GM23338 (cell line): ENCODE data around the gene CBFA2T2. TPM values are rescaled to one million over a fixed set of nuclear protein-coding genes. Genes with fewer than 3 reads are reported as not detected.

Experiments used
- ATAC-seq: fragments of 200-7000 bp; cut with Tn5 transposase; 3 replicates; pipeline ENCODE4 v1.9.1; 2020
- DNase-seq: peaks from one replicate; pipeline ENCODE4 v3.0.0-alpha.2; 2015; ENCODE audit warnings: low spot score
- H2AFZ ChIP-seq: fragments of 200-600 bp; sonication (generic); 2 replicates; pipeline ENCODE4 v1.8.0; 2016; ENCODE audit warnings: antibody characterized with exemption, mild to moderate bottlenecking, moderate library complexity
- H3F3A ChIP-seq: fragments of 200-600 bp; sonication (generic); replicated peaks from 2 replicates; pipeline ENCODE4 v1.8.0; 2017; ENCODE audit warnings: antibody characterized with exemption, mixed run types, low read depth
- H3K27ac ChIP-seq: fragments of 200-600 bp; sonication (generic); 2 replicates; pipeline ENCODE4 v1.6.1; 2016; ENCODE audit warnings: low read depth
- H3K27me3 ChIP-seq: fragments of 200-600 bp; sonication (generic); 2 replicates; pipeline ENCODE4 v1.8.0; 2016; ENCODE audit warnings: mild to moderate bottlenecking, mixed run types, moderate library complexity; ENCODE audit not compliant: insufficient read depth
- H3K36me3 ChIP-seq: fragments of 200-600 bp; sonication (generic); 2 replicates; pipeline ENCODE4 v1.8.0; 2016; ENCODE audit warnings: mild to moderate bottlenecking; ENCODE audit not compliant: insufficient read depth
- H3K4me1 ChIP-seq: fragments of 200-600 bp; sonication (generic); 2 replicates; pipeline ENCODE4 v1.8.0; 2016; ENCODE audit warnings: mild to moderate bottlenecking, moderate library complexity; ENCODE audit not compliant: insufficient read depth
- H3K4me2 ChIP-seq: fragments of 200-600 bp; sonication (generic); 2 replicates; pipeline ENCODE4 v1.7.1; 2017; ENCODE audit warnings: mixed run types
- H3K4me3 ChIP-seq: fragments of 200-600 bp; sonication (generic); 2 replicates; pipeline ENCODE4 v1.6.1; 2016; ENCODE audit warnings: mixed run types
- H3K79me2 ChIP-seq: fragments of 200-600 bp; sonication (generic); replicated peaks from 2 replicates; pipeline ENCODE4 v1.8.0; 2017; ENCODE audit warnings: mild to moderate bottlenecking; ENCODE audit not compliant: insufficient read depth
- H3K9me2 ChIP-seq: fragments of 200-600 bp; sonication (generic); 2 replicates; pipeline ENCODE4 v1.8.0; 2017; ENCODE audit not compliant: insufficient read depth
- H4K20me1 ChIP-seq: fragments of 200-600 bp; sonication (generic); replicated peaks from 2 replicates; pipeline ENCODE4 v1.8.0; 2017; ENCODE audit warnings: mild to moderate bottlenecking; ENCODE audit not compliant: insufficient read depth
- H3K27ac Mint-ChIP-seq: 2 replicates; pipeline ENCODE4 v1.8.0; 2020; ENCODE audit warnings: inconsistent platforms, mild to moderate bottlenecking, moderate library complexity, mixed read lengths
- H3K27me3 Mint-ChIP-seq: 3 replicates; pipeline ENCODE4 v1.8.0; 2022; ENCODE audit warnings: low read depth, mild to moderate bottlenecking, moderate library complexity, mixed read lengths, inconsistent platforms; ENCODE audit not compliant: insufficient read depth, poor library complexity
- H3K36me3 Mint-ChIP-seq: 3 replicates; pipeline ENCODE4 v1.8.0; 2021; ENCODE audit warnings: low read depth, mild to moderate bottlenecking, inconsistent platforms, moderate library complexity, mixed read lengths
- H3K4me1 Mint-ChIP-seq: 3 replicates; pipeline ENCODE4 v1.8.0; 2020; ENCODE audit warnings: mild to moderate bottlenecking, inconsistent platforms, mixed read lengths
- H3K4me3 Mint-ChIP-seq: 3 replicates; pipeline ENCODE4 v1.8.0; 2021; ENCODE audit warnings: moderate library complexity, mild to moderate bottlenecking, inconsistent platforms, mixed read lengths
- H3K9me3 Mint-ChIP-seq: 3 replicates; pipeline ENCODE4 v1.8.0; 2020; ENCODE audit warnings: moderate library complexity, mild to moderate bottlenecking, inconsistent platforms, mixed read lengths
- CREB1 ChIP-seq: fragments of 250-450 bp; sonication (Bioruptor Pico); IDR thresholded peaks from 2 replicates; pipeline ENCODE4 v1.5.0; 2020; ENCODE audit warnings: low read depth, mild to moderate bottlenecking, moderate library complexity
- CTCF ChIP-seq, 2 experiments: fragments of 200-600 bp in 1 of 2; sonication (generic) in 1 of 2; conservative IDR thresholded peaks; 2 replicates each; pipeline versions ENCODE4 v1.5.1 to v1.6.1; 2016 to 2017; ENCODE audit warnings: antibody characterized with exemption in 2 of 2, low read depth in 2 of 2, mild to moderate bottlenecking in 2 of 2, moderate library complexity in 1 of 2
- ETS1 ChIP-seq: IDR thresholded peaks from 2 replicates; pipeline ENCODE4 v1.6.1; 2016; ENCODE audit warnings: antibody characterized with exemption
- EZH2 ChIP-seq: fragments of 200-600 bp; sonication (generic); IDR thresholded peaks from one replicate; pipeline ENCODE4 v1.8.0; 2017; ENCODE audit warnings: antibody characterized with exemption, mild to moderate bottlenecking, low read depth; ENCODE audit not compliant: unreplicated experiment
- JUNB ChIP-seq: IDR thresholded peaks from one replicate; pipeline ENCODE4 v1.6.1; 2016; ENCODE audit warnings: antibody characterized with exemption; ENCODE audit not compliant: unreplicated experiment
- POLR2AphosphoS5 ChIP-seq: IDR thresholded peaks from 2 replicates; pipeline ENCODE4 v1.6.1; 2016; ENCODE audit warnings: antibody characterized with exemption, low read depth
- STAT1 ChIP-seq: IDR thresholded peaks from one replicate; pipeline ENCODE4 v1.6.1; 2016; ENCODE audit warnings: antibody characterized with exemption; ENCODE audit not compliant: unreplicated experiment
- ZNF331 ChIP-seq: fragments of 250-450 bp; sonication (Bioruptor Pico); IDR thresholded peaks from 2 replicates; pipeline ENCODE4 v1.5.0; 2020; ENCODE audit warnings: low read depth, mild to moderate bottlenecking, moderate library complexity
- ZNF462 ChIP-seq: fragments of 250-450 bp; sonication (Bioruptor Pico); IDR thresholded peaks from 2 replicates; pipeline ENCODE4 v1.5.0; 2020; ENCODE audit warnings: mild to moderate bottlenecking, moderate library complexity
- polyA plus RNA-seq: library from polyadenylated mRNA; unstranded; fragments of >200 nt; fragmentation: Nextera tagmentation; extraction: Ambion mirVana; gene quantifications from 2 replicates; pipeline ENCODE4 v1.2.1, GENCODE V29; 2016
- total RNA-seq: library from RNA; depleted of rRNA; stranded (reverse); fragments of >200 nt; shearing (Covaris generic); gene quantifications from 2 replicates; pipeline ENCODE4 v1.2.3, GENCODE V29; 2014

The CBFA2T2 gene
- total and polyA plus RNA-seq, 2 experiments from 2014 or later, result 12.7 to 15.8 TPM

GRCh38 chr20:33658929-33659328, 169.0 kb downstream of the CBFA2T2 start (continued):
- TF ChIP-seq POLR2AphosphoS5 (no peak), ZNF331 (CRISPR knock-in tag) (no peak), EZH2 (no peak), STAT1 (no peak), ETS1 (no peak)

- TF ChIP-seq ETS1, result no peak
- TF ChIP-seq JUNB, result no peak
- no peak for TF ChIP-seq POLR2AphosphoS5
- TF ChIP-seq ZNF462 (CRISPR knock-in tag), result no peak
- no peak for TF ChIP-seq CTCF (conservative IDR thresholded peaks at IDR 0.05; ENCODE audit: low read depth in 2 of 2)
- TF ChIP-seq CREB1 (CRISPR knock-in tag), result no peak
- Histone ChIP-seq H4K20me1 (no peaks in the 10 kb centered on the region; the same call in 1 of the 2 replicates), H3K4me3 (no peak overlapping the region), H3K4me1 (peaks cover 3% of the 10 kb centered on the region; the same call in 1 of the 2 replicates), H3K9me2 (no peaks in the 10 kb centered on the region), H3K27ac (no peak overlapping the region), H3K36me3 (no peaks in the 10 kb centered on the region), H3F3A (0 out of 2 replicates have a peak, but pooled peaks cover under 1% of the 10 kb centered on the region), H3K27me3 (0 out of 2 replicates have a peak, but pooled peaks cover 6% of the 10 kb centered on the region), H3K4me2 (no peak overlapping the region), H2AFZ (no peak overlapping the region), H3K79me2 (no peaks in the 10 kb centered on the region)
- DNase-seq (no peak), ATAC-seq (no peak)
- no peak overlapping the region for H3K4me3 Mint-ChIP-seq
- peaks cover 18% of the 10 kb centered on the region for H3K27me3 Mint-ChIP-seq
- H3K4me1 Mint-ChIP-seq, result peaks cover 10% of the 10 kb centered on the region
- H3K36me3 Mint-ChIP-seq, result no peaks in the 10 kb centered on the region; the same call in 2 of the 3 replicates
- no peak overlapping the region for H3K27ac Mint-ChIP-seq
- no peaks in the 10 kb centered on the region; the same call in 2 of the 3 replicates for H3K9me3 Mint-ChIP-seq
Measured at GRCh38 chr20:33659341-33660034, 169.6 kb downstream of the CBFA2T2 start.
